ENCODE measurements around the gene SIRT7.

SIRT7 gene

DNA sequence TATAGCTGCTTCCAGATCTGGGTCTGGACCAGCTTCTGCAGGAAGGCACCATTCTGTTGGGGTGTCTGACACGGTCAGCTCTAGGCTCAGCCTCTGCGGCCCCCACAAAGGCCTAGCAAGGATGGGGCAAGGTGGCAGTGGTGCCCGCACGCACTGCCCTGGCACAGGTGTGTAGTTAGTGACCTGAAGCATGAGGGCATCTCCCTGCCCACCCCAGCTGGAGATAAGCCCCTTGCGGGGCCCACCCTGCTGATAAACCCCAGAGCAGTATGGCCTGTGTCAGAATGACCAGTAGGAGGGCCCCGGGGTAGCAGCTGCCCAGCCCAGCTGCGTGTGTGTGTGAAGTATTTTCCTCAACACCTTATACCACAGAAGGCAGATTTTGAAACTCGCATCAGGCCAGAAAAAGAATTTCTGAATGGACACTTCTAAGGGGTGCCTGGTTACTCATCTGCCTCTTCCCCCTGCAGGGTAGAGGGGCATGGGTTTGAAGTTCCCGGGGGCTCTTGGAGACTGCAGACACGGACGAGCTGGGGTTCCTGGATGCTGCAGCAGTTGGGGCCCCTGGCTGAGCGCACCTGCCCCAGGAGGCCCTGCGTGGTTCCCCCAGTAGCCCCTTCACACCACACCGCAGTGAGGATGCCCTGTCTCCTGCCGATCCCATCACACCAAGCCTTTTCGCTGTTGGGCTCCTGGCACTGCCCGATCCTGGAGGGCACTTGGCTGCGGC, 51.4 kb downstream of the SIRT7 start:
- Mint-ChIP-seq H3K4me1 (peaks cover 24% of the 10 kb centered on the region), H3K9me3 (no peaks in the 10 kb centered on the region), H3K27me3 (ENCODE audit: low read depth) (no peaks in the 10 kb centered on the region)

DNA sequence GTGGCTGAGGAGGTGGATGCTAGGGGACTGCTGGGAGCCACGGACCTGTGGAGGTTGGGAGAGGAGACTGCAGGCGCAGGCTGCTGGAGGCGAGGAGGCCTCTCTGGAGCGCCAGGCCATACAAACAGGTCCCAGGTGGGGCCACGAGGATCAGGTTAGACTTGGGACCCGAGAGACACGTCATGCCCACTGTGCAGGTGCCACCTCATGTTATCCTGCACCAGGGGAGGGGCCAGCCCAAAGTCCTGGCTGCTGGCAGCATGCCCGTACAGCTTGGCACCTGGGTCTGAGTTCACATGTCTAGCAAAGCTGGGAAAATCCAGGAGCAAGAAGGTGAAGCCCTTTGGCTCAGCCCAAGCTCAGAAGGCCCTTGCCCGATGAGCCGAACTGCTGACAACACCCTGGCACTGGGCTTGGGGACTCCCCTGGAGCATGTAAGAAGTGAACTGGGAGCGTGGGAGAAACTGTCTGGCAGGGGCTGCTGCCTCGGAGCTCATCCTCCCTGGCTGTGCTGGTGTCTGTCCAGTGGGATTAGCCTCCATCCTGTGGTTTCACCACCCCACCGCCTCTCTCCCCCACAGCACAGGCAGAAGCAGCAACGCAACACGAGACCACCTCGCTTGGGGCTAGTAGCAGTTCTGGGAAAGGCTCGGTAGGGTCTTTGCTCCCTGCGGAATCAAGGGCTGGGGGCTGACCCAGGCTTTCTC, 52.1 kb downstream of the SIRT7 start:
- TF ChIP-seq, protein P1, sequence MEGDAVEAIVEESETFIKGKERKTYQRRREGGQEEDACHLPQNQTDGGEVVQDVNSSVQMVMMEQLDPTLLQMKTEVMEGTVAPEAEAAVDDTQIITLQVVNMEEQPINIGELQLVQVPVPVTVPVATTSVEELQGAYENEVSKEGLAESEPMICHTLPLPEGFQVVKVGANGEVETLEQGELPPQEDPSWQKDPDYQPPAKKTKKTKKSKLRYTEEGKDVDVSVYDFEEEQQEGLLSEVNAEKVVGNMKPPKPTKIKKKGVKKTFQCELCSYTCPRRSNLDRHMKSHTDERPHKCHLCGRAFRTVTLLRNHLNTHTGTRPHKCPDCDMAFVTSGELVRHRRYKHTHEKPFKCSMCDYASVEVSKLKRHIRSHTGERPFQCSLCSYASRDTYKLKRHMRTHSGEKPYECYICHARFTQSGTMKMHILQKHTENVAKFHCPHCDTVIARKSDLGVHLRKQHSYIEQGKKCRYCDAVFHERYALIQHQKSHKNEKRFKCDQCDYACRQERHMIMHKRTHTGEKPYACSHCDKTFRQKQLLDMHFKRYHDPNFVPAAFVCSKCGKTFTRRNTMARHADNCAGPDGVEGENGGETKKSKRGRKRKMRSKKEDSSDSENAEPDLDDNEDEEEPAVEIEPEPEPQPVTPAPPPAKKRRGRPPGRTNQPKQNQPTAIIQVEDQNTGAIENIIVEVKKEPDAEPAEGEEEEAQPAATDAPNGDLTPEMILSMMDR (IDR thresholded peaks at IDR 0.05; ENCODE audit: unreplicated experiment in 3 of 3), result no peak
- H3K27me3 Mint-ChIP-seq (ENCODE audit: low read depth), result no peaks in the 10 kb centered on the region
- peaks cover 24% of the 10 kb centered on the region for H3K4me1 Mint-ChIP-seq
- no peaks in the 10 kb centered on the region for H3K9me3 Mint-ChIP-seq
- peaks cover 8% of the 10 kb centered on the region for H3K36me3 Mint-ChIP-seq (ENCODE audit: low read depth)
- H3K27ac Mint-ChIP-seq, result no peak overlapping the region
- peak overlapping the region in 2 of 3 experiments; percentile 23 to 25 for H3K4me3 Mint-ChIP-seq

More for the DNA sequence above, 51.4 kb downstream of the SIRT7 start:
- Mint-ChIP-seq H3K27ac (peak overlapping the region in 1 of 3 experiments; percentile 69), H3K36me3 (ENCODE audit: low read depth) (peaks cover 8% of the 10 kb centered on the region), H3K4me3 (peak overlapping the region in 2 of 3 experiments; percentile 48 to 71)
- TF ChIP-seq, protein P1 (IDR thresholded peaks at IDR 0.05; ENCODE audit: unreplicated experiment in 3 of 3), result no peak

DNA sequence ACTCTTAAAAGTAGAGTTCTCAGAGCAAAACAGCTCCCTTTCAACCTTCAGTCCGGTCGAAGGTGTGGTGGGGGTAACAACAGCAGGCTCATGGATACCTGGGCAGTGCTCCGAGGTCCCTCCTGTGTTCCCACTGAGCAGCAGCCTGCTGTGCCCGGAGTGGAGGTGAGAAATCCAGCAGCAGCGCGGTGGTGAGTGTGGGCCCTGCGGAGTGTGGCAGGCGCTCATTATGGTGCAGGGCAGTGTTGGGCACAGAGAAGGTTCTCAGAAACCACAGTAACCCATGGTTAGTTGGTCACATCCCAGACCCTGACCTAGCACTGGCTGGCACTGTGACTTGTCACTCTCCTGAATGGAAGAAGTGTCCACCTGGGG, 52.6 kb downstream of the SIRT7 start:
- Mint-ChIP-seq H3K27ac (no peak overlapping the region), H3K36me3 (ENCODE audit: low read depth) (peaks cover 8% of the 10 kb centered on the region), H3K4me1 (peaks cover 23% of the 10 kb centered on the region), H3K4me3 (peak overlapping the region in 1 of 3 experiments; percentile 25), H3K9me3 (no peaks in the 10 kb centered on the region), H3K27me3 (ENCODE audit: low read depth) (no peaks in the 10 kb centered on the region)
- TF ChIP-seq, protein P1 (IDR thresholded peaks at IDR 0.05; ENCODE audit: unreplicated experiment in 3 of 3), result no peak

DNA sequence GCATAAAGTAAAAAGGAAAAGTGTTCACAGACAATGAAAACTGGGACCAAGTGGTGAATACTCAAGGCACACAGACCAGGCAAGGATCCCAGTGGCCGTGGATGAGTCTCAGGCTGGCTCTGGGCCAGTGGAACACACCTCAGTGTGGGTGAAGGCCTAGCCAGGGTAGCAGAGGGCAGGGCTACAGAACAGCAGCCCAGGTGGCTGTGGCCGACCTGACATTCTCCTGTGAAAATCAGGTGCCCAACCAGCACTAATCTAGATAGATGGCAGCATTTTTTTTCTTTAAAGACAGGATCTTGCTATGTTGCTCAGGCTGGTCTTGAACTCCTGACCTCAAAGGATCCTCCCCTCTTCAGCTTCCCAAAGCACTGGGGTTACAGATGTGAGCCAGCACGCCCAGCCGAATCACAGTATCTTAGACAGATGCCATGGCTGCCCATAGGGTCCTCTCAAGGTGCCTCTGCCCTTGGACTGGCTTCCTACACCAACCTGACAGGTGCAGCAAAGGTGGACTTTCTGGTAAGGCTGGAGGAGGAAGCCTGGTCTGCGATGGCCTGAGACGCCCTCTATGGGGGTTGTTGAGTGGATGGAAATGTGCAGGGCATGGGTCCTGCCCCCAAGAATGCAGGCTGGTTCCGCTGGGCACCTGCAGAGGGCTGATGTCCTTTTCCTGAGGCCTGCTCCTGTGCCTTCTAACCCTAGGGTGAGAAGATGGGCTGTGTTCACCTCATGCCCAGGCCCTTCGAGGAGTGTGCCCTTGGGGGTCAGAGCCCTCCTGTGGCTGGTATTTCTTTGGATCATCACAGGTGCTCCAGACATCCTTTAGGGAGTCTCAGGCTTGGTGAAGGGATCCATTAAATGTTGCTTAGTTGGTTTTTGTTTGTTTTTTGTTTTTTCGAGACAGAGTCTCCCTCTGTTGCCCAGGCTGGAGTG, 53.9 kb downstream of the SIRT7 start:
- H3K27me3 Mint-ChIP-seq (ENCODE audit: low read depth), result no peaks in the 10 kb centered on the region
- H3K4me3 Mint-ChIP-seq, result peak overlapping the region; percentile 78 to 87 (median 84)
- H3K36me3 Mint-ChIP-seq (ENCODE audit: low read depth), result peaks cover 12% of the 10 kb centered on the region
- H3K4me1 Mint-ChIP-seq, result peaks cover 23% of the 10 kb centered on the region
- peak overlapping the region; percentile 61 to 77 (median 74) for H3K27ac Mint-ChIP-seq
- no peaks in the 10 kb centered on the region for H3K9me3 Mint-ChIP-seq
- TF ChIP-seq, protein P1 (IDR thresholded peaks at IDR 0.05; ENCODE audit: unreplicated experiment in 3 of 3), result no peak

DNA sequence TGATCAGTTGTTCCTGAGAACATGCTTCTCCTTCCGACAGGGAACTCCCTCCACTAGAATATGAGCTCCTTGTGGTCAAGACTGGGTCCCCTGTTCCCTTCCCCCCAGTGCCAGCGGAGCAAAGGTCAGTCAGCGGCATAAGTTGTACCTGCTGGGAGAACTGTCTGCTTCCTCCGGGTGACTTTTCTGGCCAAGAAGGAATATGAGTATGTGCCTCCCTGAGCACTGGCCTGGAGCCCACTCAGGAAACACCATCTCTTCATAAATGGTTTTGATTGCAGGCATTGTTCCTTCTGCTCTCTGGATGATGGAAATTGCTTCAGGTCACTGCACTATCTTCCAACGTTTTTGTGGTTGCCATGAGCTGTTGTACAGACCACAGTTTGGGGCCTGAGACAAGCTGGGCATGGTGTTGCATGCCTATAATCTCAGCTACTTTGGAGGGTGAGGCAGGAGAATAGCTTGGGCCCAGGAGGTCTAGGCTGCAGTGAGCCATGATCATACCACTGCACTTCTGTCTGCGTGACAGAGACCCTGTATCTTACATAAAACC, 54.8 kb downstream of the SIRT7 start:
- Mint-ChIP-seq H3K27me3 (ENCODE audit: low read depth) (no peaks in the 10 kb centered on the region), H3K4me1 (peaks cover 24% of the 10 kb centered on the region), H3K4me3 (peak overlapping the region; percentile 78 to 87 (median 84)), H3K9me3 (no peaks in the 10 kb centered on the region), H3K27ac (peak overlapping the region; percentile 61 to 77 (median 74)), H3K36me3 (ENCODE audit: low read depth) (peaks cover 13% of the 10 kb centered on the region)
- TF ChIP-seq, protein P1 (IDR thresholded peaks at IDR 0.05; ENCODE audit: unreplicated experiment in 3 of 3), result no peak

All from nephron (organoid).